GM12864 (cell line): ENCODE measurements around the gene GIT1.

Experiments
- DNase-seq: peaks from one replicate; pipeline ENCODE4 v3.0.0-alpha.2; 2011; ENCODE audit warnings: low read depth
- H3K4me3 ChIP-seq: 2 replicates; pipeline ENCODE4 v1.5.1; 2011; ENCODE audit warnings: mild to moderate bottlenecking, low read depth, low read length, control low read depth
- TF ChIP-seq, protein P1 (sequence below): IDR thresholded peaks from 2 replicates; pipeline ENCODE4 v1.5.1; 2011; ENCODE audit warnings: low read depth, mild to moderate bottlenecking, moderate library complexity, low read length, control low read depth, inconsistent platforms; ENCODE audit errors: missing control alignments

The GIT1 gene

GRCh38 chr17:29557085-29557738, 32.2 kb downstream of the GIT1 start:
- H3K4me3 ChIP-seq: no peak overlapping the region
- DNase-seq: no peak
- TF ChIP-seq, protein P1, sequence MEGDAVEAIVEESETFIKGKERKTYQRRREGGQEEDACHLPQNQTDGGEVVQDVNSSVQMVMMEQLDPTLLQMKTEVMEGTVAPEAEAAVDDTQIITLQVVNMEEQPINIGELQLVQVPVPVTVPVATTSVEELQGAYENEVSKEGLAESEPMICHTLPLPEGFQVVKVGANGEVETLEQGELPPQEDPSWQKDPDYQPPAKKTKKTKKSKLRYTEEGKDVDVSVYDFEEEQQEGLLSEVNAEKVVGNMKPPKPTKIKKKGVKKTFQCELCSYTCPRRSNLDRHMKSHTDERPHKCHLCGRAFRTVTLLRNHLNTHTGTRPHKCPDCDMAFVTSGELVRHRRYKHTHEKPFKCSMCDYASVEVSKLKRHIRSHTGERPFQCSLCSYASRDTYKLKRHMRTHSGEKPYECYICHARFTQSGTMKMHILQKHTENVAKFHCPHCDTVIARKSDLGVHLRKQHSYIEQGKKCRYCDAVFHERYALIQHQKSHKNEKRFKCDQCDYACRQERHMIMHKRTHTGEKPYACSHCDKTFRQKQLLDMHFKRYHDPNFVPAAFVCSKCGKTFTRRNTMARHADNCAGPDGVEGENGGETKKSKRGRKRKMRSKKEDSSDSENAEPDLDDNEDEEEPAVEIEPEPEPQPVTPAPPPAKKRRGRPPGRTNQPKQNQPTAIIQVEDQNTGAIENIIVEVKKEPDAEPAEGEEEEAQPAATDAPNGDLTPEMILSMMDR: no peak

DNA sequence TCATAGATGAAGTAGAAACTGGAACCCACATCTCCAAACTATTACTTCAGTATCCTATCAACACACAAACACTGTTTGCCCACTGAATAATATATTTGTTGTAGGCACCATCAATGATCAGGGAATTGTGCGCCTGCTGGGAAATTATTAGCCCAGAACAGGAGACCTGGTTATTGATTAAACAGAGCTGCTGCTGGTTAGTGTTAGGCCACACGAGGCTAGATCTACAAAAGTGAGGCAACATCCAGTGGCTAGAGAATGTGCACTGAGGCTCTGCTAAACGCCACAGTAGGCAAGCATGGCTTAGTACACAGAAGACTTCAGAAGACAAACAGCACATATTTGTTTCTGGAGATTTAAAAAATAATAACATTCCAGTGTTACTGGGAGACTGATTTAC, 33.6 kb downstream of the GIT1 start:
- TF ChIP-seq, protein P1: no peak
- H3K4me3 ChIP-seq: no peak overlapping the region
- DNase-seq: no peak

- TF ChIP-seq, protein P1: no peak
- no peak overlapping the region for H3K4me3 ChIP-seq
- no peak for DNase-seq
Observed at GRCh38 chr17:29549177-29549923, 40.1 kb downstream of the GIT1 start.

GRCh38 chr17:29546830-29547229, 42.6 kb downstream of the GIT1 start:
- no peak overlapping the region for H3K4me3 ChIP-seq
- TF ChIP-seq, protein P1: no peak
- DNase-seq: no peak

DNA sequence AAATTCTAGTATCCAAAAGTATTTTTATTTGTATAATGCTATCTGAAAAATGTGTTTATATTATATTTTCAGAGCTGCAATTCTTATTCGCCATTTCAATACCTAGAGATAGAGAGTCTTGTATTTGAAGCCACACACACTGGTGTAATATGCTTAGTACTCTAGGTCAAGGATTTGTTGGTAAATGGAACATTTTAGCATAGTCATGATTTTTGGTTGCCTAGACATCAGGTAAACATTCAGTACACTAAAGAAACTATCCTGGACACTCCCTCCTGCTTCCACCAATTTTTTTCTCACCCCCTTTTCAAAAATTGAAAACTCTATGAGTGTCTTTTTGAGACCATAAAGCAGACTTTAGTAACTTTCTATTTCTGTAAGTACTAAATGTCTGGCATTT, 43.4 kb downstream of the GIT1 start:
- TF ChIP-seq, protein P1: no peak
- no peak overlapping the region for H3K4me3 ChIP-seq
- no peak for DNase-seq

DNA sequence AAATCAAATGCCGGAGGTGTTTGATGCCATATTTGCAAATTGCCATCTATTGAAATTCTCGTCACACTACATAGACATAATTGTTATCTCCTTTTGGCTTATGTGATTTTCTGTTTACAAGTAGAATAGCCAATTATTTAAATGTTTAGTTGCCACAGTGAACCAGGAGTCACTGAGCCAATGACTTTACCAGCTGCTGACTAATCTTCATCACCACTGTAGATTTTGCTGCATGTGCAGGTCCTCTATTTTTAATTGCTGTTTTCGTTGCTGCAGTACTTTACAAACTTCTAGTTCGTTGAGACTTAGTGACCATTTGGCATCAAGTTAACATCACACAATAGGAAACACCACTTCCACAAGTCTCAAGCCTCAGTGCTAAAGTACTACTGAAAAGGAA, 45.4 kb downstream of the GIT1 start:
- TF ChIP-seq, protein P1: no peak
- H3K4me3 ChIP-seq: no peak overlapping the region
- DNase-seq: no peak
